DND-41 (cell line): ENCODE measurements around the gene APBB2.

ENCODE experiments used
- EZH2 ChIP-seq: IDR thresholded peaks from 3 replicates; pipeline ENCODE4 v1.6.1; 2012; ENCODE audit warnings: borderline replicate concordance, low read depth, mild to moderate bottlenecking, moderate library complexity, low read length, inconsistent platforms; ENCODE audit not compliant: severe bottlenecking
- TF ChIP-seq, protein P1 (sequence below): IDR thresholded peaks from 2 replicates; pipeline ENCODE4 v1.5.1; 2012; ENCODE audit warnings: borderline replicate concordance, low read length, moderate library complexity, mild to moderate bottlenecking; ENCODE audit not compliant: poor library complexity, severe bottlenecking; ENCODE audit errors: extremely low read depth

DNA sequence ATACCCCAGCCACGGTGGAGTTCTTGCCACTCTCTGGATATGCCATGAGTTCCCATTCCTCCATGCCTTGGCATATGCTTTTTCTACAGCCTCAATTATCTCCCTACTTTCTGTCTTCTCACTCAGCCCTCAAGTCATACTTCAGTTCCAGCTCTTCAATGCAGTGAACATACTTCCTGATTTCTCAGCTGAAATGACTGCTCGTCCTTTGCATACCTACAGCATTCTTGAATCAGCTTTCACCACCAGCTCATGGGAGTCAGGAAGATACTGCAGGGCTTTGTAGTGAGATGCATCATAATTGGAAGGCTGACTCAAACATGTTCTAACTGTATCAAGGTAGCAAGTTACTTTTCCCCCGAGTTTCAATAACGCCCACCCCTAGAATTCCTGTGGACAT, 118.4 kb downstream of the APBB2 start:
- TF ChIP-seq, protein P1, sequence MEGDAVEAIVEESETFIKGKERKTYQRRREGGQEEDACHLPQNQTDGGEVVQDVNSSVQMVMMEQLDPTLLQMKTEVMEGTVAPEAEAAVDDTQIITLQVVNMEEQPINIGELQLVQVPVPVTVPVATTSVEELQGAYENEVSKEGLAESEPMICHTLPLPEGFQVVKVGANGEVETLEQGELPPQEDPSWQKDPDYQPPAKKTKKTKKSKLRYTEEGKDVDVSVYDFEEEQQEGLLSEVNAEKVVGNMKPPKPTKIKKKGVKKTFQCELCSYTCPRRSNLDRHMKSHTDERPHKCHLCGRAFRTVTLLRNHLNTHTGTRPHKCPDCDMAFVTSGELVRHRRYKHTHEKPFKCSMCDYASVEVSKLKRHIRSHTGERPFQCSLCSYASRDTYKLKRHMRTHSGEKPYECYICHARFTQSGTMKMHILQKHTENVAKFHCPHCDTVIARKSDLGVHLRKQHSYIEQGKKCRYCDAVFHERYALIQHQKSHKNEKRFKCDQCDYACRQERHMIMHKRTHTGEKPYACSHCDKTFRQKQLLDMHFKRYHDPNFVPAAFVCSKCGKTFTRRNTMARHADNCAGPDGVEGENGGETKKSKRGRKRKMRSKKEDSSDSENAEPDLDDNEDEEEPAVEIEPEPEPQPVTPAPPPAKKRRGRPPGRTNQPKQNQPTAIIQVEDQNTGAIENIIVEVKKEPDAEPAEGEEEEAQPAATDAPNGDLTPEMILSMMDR = no peak
- TF ChIP-seq EZH2 = no peak
